Keratinocyte (primary cell): ENCODE measurements around the gene INSR. TPM values are rescaled to one million over a fixed set of nuclear protein-coding genes. Genes with fewer than 3 reads are reported as not detected.
"Not testable (repeated sequence)": the region's sequence is repeated elsewhere in the genome, so short reads cannot be mapped to it uniquely, and the experiment has no call there.

Experiments used
- DNase-seq: peaks from one replicate; pipeline ENCODE4 v3.0.0-alpha.2; 2011; ENCODE audit warnings: low read depth, missing footprints, low spot score
- FAIRE-seq: peaks from 2 replicates; lab custom pipeline; 2011; peaks lifted over from hg19 to GRCh38; lab: Jason Lieb, UNC
- H2AFZ ChIP-seq: 2 replicates; pipeline ENCODE4 v1.6.0; 2012; ENCODE audit warnings: low read length, control low read depth, inconsistent platforms; ENCODE audit not compliant: control insufficient read depth
- H3K27ac ChIP-seq: 2 replicates; pipeline ENCODE4 v1.5.1; 2011; ENCODE audit warnings: low read length; ENCODE audit not compliant: control insufficient read depth, insufficient read depth
- H3K27me3 ChIP-seq: 3 replicates; pipeline ENCODE4 v1.6.0; 2011; ENCODE audit warnings: low read length; ENCODE audit not compliant: control insufficient read depth, insufficient read depth; ENCODE audit errors: extremely low read depth
- H3K36me3 ChIP-seq, 2 experiments: 2 replicates in 1 of 2; 3 replicates in 1 of 2; pipeline ENCODE4 v1.5.1; 2011; ENCODE audit warnings: low read length in 2 of 2, mild to moderate bottlenecking in 1 of 2; ENCODE audit not compliant: control insufficient read depth in 2 of 2, insufficient read depth in 2 of 2; ENCODE audit errors: extremely low read depth in 1 of 2
- H3K4me1 ChIP-seq: 3 replicates; pipeline ENCODE4 v1.5.1; 2011; ENCODE audit warnings: low read length; ENCODE audit not compliant: control insufficient read depth, insufficient read depth; ENCODE audit errors: extremely low read depth
- H3K4me2 ChIP-seq: 3 replicates; pipeline ENCODE4 v1.6.0; 2011; ENCODE audit warnings: low read depth, low read length; ENCODE audit not compliant: control insufficient read depth, insufficient read depth; ENCODE audit errors: extremely low read depth
- H3K4me3 ChIP-seq, 3 experiments: fragments of 200-600 bp in 1 of 3; sonication (generic) in 1 of 3; 2 replicates in 2 of 3; 3 replicates in 1 of 3; pipeline ENCODE4 v1.5.1; 2011 to 2016; ENCODE audit warnings: low read length in 3 of 3, mild to moderate bottlenecking in 3 of 3, control low read depth in 2 of 3, inconsistent platforms in 1 of 3, low read depth in 1 of 3, mixed read lengths in 1 of 3, mixed run types in 1 of 3, moderate library complexity in 1 of 3; ENCODE audit not compliant: control insufficient read depth in 2 of 3, insufficient read depth in 2 of 3; ENCODE audit errors: extremely low read depth in 1 of 3
- H3K79me2 ChIP-seq: 2 replicates; pipeline ENCODE4 v1.6.0; 2012; ENCODE audit warnings: low read length; ENCODE audit not compliant: control insufficient read depth, insufficient read depth
- H3K9ac ChIP-seq: 3 replicates; pipeline ENCODE4 v1.6.0; 2011; ENCODE audit warnings: low read length; ENCODE audit not compliant: control insufficient read depth, insufficient read depth; ENCODE audit errors: extremely low read depth
- H3K9me1 ChIP-seq: 3 replicates; pipeline ENCODE4 v1.6.0; 2011; ENCODE audit warnings: low read length; ENCODE audit not compliant: control insufficient read depth, insufficient read depth; ENCODE audit errors: extremely low read depth
- H3K9me3 ChIP-seq: 2 replicates; pipeline ENCODE4 v1.5.1; 2012; ENCODE audit warnings: low read depth, low read length; ENCODE audit not compliant: control insufficient read depth
- H4K20me1 ChIP-seq: 3 replicates; pipeline ENCODE4 v1.6.0; 2011; ENCODE audit warnings: low read length; ENCODE audit not compliant: control insufficient read depth, insufficient read depth; ENCODE audit errors: extremely low read depth
- EZH2 ChIP-seq: IDR thresholded peaks from one replicate; pipeline ENCODE4 v1.6.1; 2012; ENCODE audit warnings: inconsistent platforms, mild to moderate bottlenecking, low read length, moderate library complexity
- dilution Hi-C: fragments of 300-500 bp; cut with MboI; formaldehyde crosslinking; loops from one replicate; pipeline ENCODE4 v1.7.0; 2020; ENCODE audit warnings: low sequenced_read_pairs; ENCODE audit not compliant: extremely low pct_ligation_motif_present
- polyA plus RNA-seq, 5 experiments: library from polyadenylated mRNA; depleted of rRNA in 3 of 5; stranded (reverse) in 3 of 5; stranded (forward) in 1 of 5; unstranded in 1 of 5; fragments of >200 nt; gene quantifications; 1 replicate in 1 of 5; 2 replicates in 3 of 5; 3 replicates in 1 of 5; pipeline versions ENCODE4 v1.2.1 to v1.2.3, GENCODE V29; 2011 to 2012; ENCODE audit warnings: missing spikeins in 2 of 5, low read depth in 1 of 5, low replicate concordance in 1 of 5
- TF ChIP-seq, protein P1 (sequence below), 3 experiments: IDR thresholded peaks in 1 of 3; conservative IDR thresholded peaks in 1 of 3; optimal IDR thresholded peaks in 1 of 3; 2 replicates in 2 of 3; 3 replicates in 1 of 3; pipeline versions ENCODE3 to v1.5.1; 2011; ENCODE audit warnings: low read length in 3 of 3, mild to moderate bottlenecking in 3 of 3, moderate library complexity in 2 of 3, control low read depth in 1 of 3, inconsistent platforms in 1 of 3; ENCODE audit not compliant: insufficient read depth in 2 of 3; ENCODE audit errors: extremely low read depth in 1 of 3

INSR gene
- polyA plus RNA-seq, 1 donor (not counting 4 experiments of a cell fraction or from before 2014, with no cell fraction given) = 1.2 TPM

DNA sequence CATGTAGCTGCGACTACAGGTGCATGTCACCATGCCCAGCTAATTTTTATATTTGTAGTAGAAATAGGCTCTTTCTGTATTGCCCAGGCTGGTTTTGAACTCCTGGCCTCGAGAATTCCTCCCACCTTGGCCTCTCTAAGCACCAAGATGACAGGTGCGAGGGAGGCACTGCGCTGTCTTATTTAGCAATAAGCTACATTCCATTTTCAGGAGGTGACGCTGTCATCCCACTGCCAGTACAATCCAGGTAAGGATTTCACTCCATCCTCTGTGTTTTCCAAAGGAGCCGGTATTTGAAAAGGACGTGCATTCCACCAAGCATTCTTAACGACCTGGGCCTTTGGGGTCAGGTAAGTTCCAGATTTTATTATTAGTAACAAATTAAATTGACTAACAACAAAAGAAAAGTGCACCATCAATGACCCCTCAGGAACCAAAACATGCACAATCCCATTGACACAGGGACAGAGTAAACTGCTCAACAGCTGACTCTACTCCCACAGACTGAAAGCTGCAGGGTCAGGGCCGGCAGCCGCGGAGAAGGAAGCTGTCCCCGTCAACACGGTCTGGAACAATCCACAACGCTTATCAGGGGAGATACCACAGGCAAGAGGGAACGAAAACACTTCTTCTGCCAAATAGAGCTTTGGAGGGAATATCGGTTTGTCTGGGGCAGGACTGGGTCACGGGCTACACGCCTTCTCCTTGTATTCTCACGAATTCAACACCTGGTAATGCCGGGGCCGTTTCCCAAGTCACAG, 82.8 kb downstream of the INSR start:
- Histone ChIP-seq H2AFZ (no peak overlapping the region), H3K4me1 (no peaks in the 10 kb centered on the region), H4K20me1 (no peaks in the 10 kb centered on the region), H3K27me3 (peaks cover 4% of the 10 kb centered on the region), H3K79me2 (no peaks in the 10 kb centered on the region), H3K4me3 (no peak overlapping the region), H3K27ac (no peak overlapping the region), H3K9ac (no peak overlapping the region), H3K36me3 (no peaks in the 10 kb centered on the region), H3K9me3 (no peaks in the 10 kb centered on the region), H3K9me1 (no peaks in the 10 kb centered on the region), H3K4me2 (no peak overlapping the region)
- dilution Hi-C loops = no loop called here
- FAIRE-seq = no peak
- DNase-seq = no peak
- peak; percentile 0 for TF ChIP-seq EZH2
- TF ChIP-seq, protein P1, sequence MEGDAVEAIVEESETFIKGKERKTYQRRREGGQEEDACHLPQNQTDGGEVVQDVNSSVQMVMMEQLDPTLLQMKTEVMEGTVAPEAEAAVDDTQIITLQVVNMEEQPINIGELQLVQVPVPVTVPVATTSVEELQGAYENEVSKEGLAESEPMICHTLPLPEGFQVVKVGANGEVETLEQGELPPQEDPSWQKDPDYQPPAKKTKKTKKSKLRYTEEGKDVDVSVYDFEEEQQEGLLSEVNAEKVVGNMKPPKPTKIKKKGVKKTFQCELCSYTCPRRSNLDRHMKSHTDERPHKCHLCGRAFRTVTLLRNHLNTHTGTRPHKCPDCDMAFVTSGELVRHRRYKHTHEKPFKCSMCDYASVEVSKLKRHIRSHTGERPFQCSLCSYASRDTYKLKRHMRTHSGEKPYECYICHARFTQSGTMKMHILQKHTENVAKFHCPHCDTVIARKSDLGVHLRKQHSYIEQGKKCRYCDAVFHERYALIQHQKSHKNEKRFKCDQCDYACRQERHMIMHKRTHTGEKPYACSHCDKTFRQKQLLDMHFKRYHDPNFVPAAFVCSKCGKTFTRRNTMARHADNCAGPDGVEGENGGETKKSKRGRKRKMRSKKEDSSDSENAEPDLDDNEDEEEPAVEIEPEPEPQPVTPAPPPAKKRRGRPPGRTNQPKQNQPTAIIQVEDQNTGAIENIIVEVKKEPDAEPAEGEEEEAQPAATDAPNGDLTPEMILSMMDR (optimal IDR thresholded peaks at IDR 0.05 in 1 of 3, IDR thresholded peaks at IDR 0.05 in 1 of 3, conservative IDR thresholded peaks at IDR 0.05 in 1 of 3; ENCODE audit: extremely low read depth in 1 of 3, insufficient read depth in 2 of 3, low read length in 3 of 3) = no peak

DNA sequence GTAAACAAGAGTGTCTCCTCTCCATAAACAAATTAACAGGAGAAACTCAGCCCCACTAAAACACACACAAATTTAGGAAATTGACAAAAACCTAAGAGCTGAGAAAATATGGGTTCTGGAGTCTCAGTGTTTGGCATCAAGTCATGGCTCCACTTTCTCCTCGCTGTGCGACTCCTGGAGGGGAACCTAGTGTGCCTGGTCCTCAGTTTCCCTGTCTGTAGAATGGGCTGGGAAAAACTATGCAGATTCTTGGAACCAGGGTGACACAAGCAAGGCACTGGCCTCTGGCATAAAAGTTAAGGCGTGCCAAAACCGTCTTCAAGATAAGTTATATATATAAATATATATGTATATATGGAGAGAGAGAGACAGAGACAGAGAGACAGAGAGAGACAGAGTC, 83.9 kb downstream of the INSR start:
- no peak for FAIRE-seq
- dilution Hi-C loops = no loop called here

DNA sequence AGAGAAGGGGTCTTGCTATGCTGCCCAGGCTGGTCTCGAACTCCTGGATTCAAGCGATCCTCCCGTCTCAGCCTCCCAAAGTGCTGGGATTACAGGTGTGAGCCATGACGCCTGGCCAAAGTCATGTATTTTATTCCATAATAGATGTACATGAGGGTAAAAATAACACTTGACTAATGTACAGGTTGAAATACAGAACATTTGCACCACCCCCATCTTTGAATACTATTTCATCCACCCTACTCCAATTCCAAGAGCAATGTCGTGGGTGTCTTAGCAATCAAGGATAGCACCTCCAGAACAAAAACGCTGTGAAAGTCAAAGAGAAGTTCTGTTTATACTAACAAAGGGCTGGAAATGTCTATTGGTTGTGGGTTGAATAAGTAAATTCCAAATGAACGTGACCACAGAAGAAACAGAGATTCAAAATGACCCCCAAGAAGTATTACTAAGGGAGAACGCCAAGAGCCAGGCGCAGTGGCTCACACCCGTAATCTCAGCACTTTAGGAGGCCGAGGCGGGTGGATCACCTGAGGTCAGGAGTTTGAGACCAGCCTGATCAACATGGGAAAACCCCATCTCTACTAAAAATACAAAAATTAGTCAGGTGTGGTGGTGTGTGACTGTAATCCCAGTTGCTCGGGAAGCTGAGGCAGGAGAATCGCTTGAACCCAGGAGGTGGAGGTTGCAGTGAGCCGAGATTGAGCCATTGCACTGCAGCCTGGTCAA, 84.5 kb downstream of the INSR start:
- H3K79me2 ChIP-seq, H3K36me3 ChIP-seq, H3K9ac ChIP-seq, FAIRE-seq, dilution Hi-C loops, H3K27me3 ChIP-seq, H4K20me1 ChIP-seq, H3K27ac ChIP-seq, H3K4me2 ChIP-seq, H3K9me3 ChIP-seq, H3K4me3 ChIP-seq, H3K4me1 ChIP-seq, DNase-seq, H2AFZ ChIP-seq, H3K9me1 ChIP-seq: not testable (repeated sequence)

More for the DNA sequence above, 83.9 kb downstream of the INSR start:
- H3K27ac ChIP-seq = no peak overlapping the region
- H3K36me3 ChIP-seq = no peaks in the 10 kb centered on the region
- H3K27me3 ChIP-seq = peaks cover 4% of the 10 kb centered on the region
- H3K9me3 ChIP-seq = no peaks in the 10 kb centered on the region
- H4K20me1 ChIP-seq = no peaks in the 10 kb centered on the region
- no peak overlapping the region for H3K9ac ChIP-seq
- DNase-seq = no peak
- H3K4me3 ChIP-seq = no peak overlapping the region
- H3K4me2 ChIP-seq = no peak overlapping the region
- no peak overlapping the region for H2AFZ ChIP-seq
- TF ChIP-seq, protein P1 (optimal IDR thresholded peaks at IDR 0.05 in 1 of 3, IDR thresholded peaks at IDR 0.05 in 1 of 3, conservative IDR thresholded peaks at IDR 0.05 in 1 of 3; ENCODE audit: extremely low read depth in 1 of 3, insufficient read depth in 2 of 3, low read length in 3 of 3) = no peak
- no peak for TF ChIP-seq EZH2
- H3K79me2 ChIP-seq = no peaks in the 10 kb centered on the region
- no peaks in the 10 kb centered on the region for H3K9me1 ChIP-seq
- no peaks in the 10 kb centered on the region for H3K4me1 ChIP-seq
